Fibroblast of pulmonary artery (primary cell): ENCODE results near the gene POLR3B.

ENCODE experiments used
- DNase-seq: peaks from one replicate; pipeline ENCODE4 v3.0.0-alpha.2; 2010; ENCODE audit warnings: low read depth
- H3K4me3 ChIP-seq: replicated peaks from 2 replicates; pipeline ENCODE4 v1.5.1; 2011; ENCODE audit warnings: low read depth, mild to moderate bottlenecking, control low read depth, low read length, moderate library complexity
- CTCF ChIP-seq: IDR thresholded peaks from 2 replicates; pipeline ENCODE4 v1.5.1; 2011; ENCODE audit warnings: mild to moderate bottlenecking, control low read depth, low read length, inconsistent platforms; ENCODE audit errors: missing control alignments

POLR3B gene

GRCh38 chr12:106498056-106498455 is 140.5 kb downstream of the POLR3B start:
- DNase-seq = peak; percentile 60
- no peak for TF ChIP-seq CTCF

DNA sequence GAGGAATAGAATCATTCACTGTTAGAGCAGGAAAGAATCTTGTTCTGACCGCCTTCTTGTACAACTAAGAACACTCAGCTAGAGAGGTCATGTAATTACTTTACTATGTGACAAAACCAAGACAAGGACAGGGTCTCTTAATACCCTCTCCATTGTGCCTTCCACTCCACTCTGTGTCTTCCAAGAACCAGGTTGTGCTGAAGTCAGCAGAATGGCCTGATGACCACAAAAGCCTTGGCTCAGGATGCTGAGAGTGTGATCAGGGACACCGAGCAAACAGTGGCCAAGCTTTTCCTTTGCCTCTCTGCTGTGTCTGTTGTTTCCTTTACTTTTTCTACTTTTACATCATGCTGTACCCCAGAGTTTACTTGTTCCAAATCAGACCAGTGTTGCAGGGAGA is 142.1 kb downstream of the POLR3B start:
- H3K4me3 ChIP-seq = no peak overlapping the region
- no peak for TF ChIP-seq CTCF
- DNase-seq = no peak

More at GRCh38 chr12:106498056-106498455, 140.5 kb downstream of the POLR3B start:
- no peak overlapping the region for H3K4me3 ChIP-seq

GRCh38 chr12:106506691-106507090 is 149.1 kb downstream of the POLR3B start:
- no peak for DNase-seq
- no peak for TF ChIP-seq CTCF
- H3K4me3 ChIP-seq = no peak overlapping the region

DNA sequence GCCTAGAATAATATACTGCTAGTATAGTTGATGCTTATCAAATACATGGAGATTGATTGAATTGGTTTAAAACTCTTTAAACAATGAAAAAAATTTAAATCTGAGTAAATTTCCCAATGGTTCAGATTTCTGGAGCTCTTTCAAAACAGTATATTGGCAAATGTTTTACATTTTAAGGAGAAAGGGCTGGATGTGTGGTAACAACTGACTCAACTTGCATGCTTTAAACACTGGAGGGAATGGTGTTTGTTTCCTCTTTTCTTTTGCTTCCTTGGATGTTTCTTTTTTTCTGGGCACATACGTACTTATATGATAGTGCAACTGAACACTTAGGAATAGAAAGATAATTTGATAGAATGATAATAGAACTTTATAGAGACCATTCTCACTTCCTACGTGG is 151.4 kb downstream of the POLR3B start:
- H3K4me3 ChIP-seq = no peak overlapping the region
- DNase-seq = peak; percentile 8
- TF ChIP-seq CTCF = no peak

DNA sequence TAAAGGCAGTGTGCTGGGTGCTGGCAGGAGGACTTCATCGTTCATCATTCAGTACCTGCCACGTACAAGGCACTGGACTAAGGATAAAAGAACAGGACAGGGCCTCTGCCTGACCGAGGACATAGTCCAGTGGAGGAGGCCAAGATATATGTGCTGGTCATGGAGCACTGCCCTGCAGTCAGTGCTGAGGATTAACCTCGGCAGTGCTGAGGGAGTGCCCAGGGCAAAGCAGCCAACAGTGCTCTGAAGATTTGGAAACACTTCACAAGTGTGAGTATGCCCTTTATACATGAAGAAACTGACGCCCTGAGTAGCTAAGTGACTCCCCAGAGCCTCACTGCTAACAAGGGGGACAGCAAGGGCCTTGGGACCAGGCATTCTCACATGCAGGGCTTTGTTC is 153.8 kb downstream of the POLR3B start:
- H3K4me3 ChIP-seq = no peak overlapping the region
- no peak for DNase-seq
- no peak for TF ChIP-seq CTCF

GRCh38 chr12:106517314-106517713 is 159.8 kb downstream of the POLR3B start:
- H3K4me3 ChIP-seq = no peak overlapping the region
- no peak for TF ChIP-seq CTCF
- no peak for DNase-seq

DNA sequence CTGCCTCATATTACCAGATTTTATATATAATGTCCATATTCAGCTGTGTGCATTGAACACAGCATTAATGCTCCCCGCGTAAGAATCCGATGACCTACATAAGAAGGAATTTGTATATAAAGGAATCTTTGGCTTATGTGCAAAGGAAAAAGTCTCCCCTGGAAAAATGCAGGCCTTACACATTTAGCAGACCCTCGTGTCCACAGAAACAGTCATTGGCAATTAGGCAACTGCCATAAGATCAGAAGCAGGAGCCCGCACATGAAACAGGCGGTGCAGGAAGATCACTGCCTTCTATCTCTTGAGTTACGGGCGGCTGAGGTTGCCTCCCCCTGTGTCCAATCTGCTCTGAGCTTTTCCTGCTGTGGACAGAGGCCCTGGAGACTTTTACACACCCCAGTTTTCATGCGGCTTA is 162.1 kb downstream of the POLR3B start:
- peak; percentile 47 for DNase-seq
- H3K4me3 ChIP-seq = no peak overlapping the region
- no peak for TF ChIP-seq CTCF
